GM18507 (cell line): Measurements from ENCODE around the gene YKT6.

Experiments
- DNase-seq: peaks from one replicate; pipeline ENCODE4 v3.0.0; 2011; ENCODE audit warnings: low read depth; ENCODE audit not compliant: insufficient read length; ENCODE audit errors: extremely low spot score
- FAIRE-seq: peaks from 2 replicates; lab custom pipeline; 2011; peaks lifted over from hg19 to GRCh38; lab: Jason Lieb, UNC

YKT6 gene

GRCh38 chr7:44200699-44201461 is at the start of gene YKT6:
YKT6 (plus strand) TSS chr7:44200978; CDS start chr7:44201136, 158 bp downstream.
- FAIRE-seq (peak; percentile 99), DNase-seq (peak; percentile 99)

- no peak for FAIRE-seq
- DNase-seq, result no peak
Measured at GRCh38 chr7:44151956-44152355, 48.8 kb upstream of the YKT6 start.

GRCh38 chr7:44152971-44153947 is 47.5 kb upstream of the YKT6 start:
- FAIRE-seq (no peak), DNase-seq (no peak)

GRCh38 chr7:44153948-44154335 is 46.8 kb upstream of the YKT6 start:
- DNase-seq, result no peak
- no peak for FAIRE-seq

- no peak for FAIRE-seq
Measured at GRCh38 chr7:44154703-44155102, 46.1 kb upstream of the YKT6 start.

GRCh38 chr7:44155191-44156185 is 45.3 kb upstream of the YKT6 start:
- FAIRE-seq (no peak), DNase-seq (no peak)

More at GRCh38 chr7:44154703-44155102, 46.1 kb upstream of the YKT6 start:
- no peak for DNase-seq

GRCh38 chr7:44156453-44157010 is 44.2 kb upstream of the YKT6 start:
- FAIRE-seq, result no peak
- DNase-seq, result no peak

- FAIRE-seq, result no peak
- DNase-seq, result no peak
Measured at GRCh38 chr7:44157116-44158080, 43.4 kb upstream of the YKT6 start.

GRCh38 chr7:44158096-44158872 is 42.5 kb upstream of the YKT6 start:
- DNase-seq, result no peak
- FAIRE-seq, result no peak

GRCh38 chr7:44158873-44159631 is 41.7 kb upstream of the YKT6 start:
- FAIRE-seq (no peak), DNase-seq (no peak)

- DNase-seq (no peak), FAIRE-seq (no peak)
Measured at GRCh38 chr7:44159824-44160630, 40.8 kb upstream of the YKT6 start.

- FAIRE-seq (no peak), DNase-seq (no peak)
Measured at GRCh38 chr7:44161371-44161770, 39.4 kb upstream of the YKT6 start.

GRCh38 chr7:44162179-44162578 is 38.6 kb upstream of the YKT6 start:
- no peak for DNase-seq
- no peak for FAIRE-seq

- no peak for DNase-seq
- FAIRE-seq, result no peak
Measured at GRCh38 chr7:44162785-44163395, 37.9 kb upstream of the YKT6 start.

- no peak for DNase-seq
Measured at GRCh38 chr7:44163591-44163990, 37.2 kb upstream of the YKT6 start.

More at GRCh38 chr7:44163591-44163990, 37.2 kb upstream of the YKT6 start:
- FAIRE-seq, result no peak
